GM12874 (cell line): ENCODE results near the gene KCTD5.

ENCODE experiments used
- TF ChIP-seq, protein P1 (sequence below): IDR thresholded peaks from 2 replicates; pipeline ENCODE4 v1.5.1; 2011; ENCODE audit warnings: low read depth, mild to moderate bottlenecking, control low read depth, low read length, moderate library complexity; ENCODE audit not compliant: insufficient read depth

Gene KCTD5

DNA sequence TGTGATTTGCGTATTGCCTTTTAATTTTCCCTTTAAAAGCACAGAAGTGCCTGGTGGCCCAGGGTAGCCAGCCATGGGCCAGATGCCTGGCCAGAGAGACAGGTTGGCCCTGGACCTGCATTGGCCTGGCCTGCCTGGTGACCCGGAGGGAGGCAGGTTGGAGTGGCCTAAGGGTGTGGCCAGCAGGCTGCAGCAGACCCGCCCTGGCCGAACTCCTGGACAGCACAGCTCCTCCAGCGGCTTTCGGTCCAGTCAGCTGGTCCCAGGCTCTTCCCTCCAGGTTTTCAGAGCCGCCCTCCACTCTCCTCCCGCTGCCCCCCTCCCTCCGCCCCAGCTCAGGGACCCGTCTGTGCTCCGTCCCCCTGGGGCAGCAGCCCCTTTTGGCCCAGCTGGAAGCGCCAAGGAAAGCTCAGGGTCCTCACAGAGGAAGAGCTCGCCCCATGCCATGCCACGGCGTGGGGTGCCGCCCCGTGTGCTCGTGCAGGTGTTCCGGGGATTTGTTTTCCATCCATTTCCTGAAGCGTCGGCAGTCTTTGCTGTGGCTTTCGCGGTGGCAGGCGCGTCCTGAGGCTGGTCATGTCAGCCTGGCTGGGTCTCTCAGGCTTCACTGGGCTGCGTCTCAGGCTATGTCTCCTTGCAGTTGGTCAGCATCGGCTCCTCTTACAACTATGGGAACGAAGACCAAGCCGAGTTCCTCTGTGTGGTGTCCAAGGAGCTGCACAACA lies 19.6 kb downstream of the KCTD5 start:
- TF ChIP-seq, protein P1, sequence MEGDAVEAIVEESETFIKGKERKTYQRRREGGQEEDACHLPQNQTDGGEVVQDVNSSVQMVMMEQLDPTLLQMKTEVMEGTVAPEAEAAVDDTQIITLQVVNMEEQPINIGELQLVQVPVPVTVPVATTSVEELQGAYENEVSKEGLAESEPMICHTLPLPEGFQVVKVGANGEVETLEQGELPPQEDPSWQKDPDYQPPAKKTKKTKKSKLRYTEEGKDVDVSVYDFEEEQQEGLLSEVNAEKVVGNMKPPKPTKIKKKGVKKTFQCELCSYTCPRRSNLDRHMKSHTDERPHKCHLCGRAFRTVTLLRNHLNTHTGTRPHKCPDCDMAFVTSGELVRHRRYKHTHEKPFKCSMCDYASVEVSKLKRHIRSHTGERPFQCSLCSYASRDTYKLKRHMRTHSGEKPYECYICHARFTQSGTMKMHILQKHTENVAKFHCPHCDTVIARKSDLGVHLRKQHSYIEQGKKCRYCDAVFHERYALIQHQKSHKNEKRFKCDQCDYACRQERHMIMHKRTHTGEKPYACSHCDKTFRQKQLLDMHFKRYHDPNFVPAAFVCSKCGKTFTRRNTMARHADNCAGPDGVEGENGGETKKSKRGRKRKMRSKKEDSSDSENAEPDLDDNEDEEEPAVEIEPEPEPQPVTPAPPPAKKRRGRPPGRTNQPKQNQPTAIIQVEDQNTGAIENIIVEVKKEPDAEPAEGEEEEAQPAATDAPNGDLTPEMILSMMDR = no peak

DNA sequence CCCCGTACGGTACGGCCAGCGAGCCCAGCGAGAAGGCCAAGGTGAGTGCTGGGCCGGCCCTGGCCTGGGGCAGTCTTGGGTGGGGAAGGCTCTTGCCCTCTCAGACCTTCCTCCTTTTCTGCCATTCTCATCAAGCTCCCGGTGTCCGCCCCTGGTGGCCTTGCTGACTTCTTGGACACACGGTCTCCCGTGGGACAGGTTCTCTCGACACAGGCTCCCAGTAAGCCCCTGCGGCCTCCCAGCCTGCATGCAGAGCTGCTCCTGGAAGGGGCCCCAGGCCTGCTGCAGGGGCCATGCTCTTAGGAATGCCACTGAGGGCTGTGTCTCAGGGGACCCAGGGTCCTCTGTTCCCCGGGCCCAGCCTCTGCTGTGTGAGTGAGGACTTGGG lies 20.1 kb downstream of the KCTD5 start:
- TF ChIP-seq, protein P1 = no peak

DNA sequence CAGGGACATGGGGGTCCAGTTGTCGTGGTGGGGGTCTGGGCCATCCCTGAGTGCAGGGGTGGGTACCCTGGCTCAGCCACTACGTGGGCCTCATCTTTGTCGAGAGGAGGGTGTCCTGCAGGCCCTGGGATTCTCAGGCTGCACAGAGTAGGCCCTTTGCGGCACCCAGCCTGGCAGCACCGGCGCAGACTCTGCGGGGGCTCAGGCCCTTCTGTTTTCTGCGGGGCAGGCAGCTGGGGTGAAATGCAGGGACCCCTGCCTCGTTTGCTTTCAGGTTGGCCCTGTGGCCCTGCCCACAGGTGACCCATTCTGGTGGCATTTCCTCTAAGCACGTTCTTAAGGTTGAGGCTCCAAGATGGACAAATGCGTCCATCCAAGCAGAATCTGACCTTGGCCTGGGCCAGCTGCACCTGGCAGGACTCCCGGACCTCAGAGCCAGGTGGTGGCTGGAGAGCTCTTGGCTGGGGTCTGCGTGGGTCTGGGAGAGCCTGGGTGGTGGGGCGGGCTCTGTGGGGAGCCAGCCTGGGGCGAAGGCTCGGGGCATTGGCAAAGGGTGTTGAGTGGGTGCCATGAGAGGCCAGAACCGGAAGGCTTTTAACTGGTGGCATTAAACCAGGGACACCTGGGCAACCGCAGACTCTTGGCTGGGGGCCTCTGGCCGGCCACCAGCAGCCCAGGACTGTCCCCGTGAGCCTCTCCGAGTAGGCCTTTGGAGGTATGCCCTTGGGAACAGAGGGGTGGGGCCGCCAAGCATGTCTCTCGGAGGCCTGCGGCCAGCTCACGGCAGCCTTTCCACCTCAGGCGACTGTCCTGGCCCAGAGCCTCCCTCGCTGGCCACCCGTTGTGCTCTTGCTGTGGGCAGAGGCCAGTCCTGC lies 20.8 kb downstream of the KCTD5 start:
- TF ChIP-seq, protein P1 = no peak

DNA sequence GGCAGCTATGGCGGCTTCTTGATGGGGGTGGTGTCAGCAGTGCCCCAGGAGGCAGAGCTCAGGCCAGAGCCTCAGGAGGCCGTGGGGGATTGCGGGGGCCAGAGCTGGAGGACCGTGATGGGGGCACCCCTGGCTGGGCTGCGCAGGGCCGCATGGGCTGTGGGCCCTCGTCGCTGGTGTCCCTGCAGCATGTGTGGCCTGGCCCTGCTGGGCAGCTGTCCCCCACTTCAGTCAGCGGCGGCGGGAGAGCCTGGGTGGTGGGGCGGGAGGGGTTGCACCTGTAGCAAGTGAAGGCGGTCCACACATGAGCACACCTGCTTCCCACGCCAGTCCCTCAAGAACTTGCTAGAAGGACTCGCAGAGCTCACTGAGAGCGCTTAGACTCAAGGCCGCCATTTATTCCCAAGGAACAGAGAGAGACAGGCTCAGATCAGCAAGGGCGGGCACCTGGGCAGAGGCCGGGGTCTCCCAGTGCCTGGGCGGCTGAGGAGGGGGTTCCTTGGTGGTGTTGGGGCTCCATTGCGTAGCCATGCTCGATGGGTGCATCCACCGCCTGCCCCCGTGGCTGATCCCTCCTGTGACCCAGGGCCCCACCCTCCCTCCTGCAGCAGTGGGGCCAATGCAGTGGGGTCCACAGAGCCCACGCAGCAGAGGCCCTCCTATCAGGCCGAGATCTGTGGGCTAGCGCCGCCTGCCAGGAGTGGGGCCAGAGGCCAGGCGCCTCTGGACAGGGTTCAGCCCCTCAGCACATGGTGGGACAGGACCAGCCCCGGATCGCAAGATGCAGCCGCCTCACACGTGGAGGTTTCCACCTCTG lies 22.1 kb downstream of the KCTD5 start:
- TF ChIP-seq, protein P1 = no peak

DNA sequence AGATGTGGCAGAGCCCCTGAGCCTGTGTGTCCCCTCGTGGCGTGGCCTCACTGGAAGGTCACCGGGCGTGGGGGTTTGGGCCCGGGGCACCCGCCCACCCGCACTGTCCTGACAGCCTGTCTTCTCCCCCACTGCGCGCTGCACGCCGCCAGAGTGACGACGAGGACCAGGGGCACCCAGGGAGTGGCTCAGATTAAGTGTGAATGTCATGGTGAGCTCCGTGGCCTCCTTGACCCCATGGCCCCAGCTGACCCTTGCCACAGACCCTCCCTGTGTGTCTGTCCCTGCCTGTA lies 22.6 kb downstream of the KCTD5 start:
- TF ChIP-seq, protein P1 = no peak

DNA sequence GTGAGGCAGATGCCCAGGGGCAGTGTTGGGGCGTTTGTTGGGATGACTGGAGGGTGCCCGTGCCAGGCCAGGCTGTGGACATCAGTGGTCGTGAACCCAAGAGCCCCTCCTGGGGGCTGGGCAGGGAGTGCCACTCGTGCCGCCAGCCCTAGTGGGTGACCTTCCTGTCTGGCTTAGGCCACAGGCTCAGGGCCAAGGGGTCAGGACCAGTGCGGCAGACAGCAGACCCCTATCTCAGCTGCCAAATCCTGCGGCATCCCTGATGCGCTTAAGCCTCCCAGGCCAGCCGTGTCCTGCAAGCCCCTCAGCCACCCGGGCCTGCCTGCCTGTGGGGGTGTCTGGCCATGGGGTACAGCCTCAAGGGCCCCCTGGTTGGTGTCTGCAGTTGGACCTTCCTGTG lies 23.0 kb downstream of the KCTD5 start:
- TF ChIP-seq, protein P1 = no peak

DNA sequence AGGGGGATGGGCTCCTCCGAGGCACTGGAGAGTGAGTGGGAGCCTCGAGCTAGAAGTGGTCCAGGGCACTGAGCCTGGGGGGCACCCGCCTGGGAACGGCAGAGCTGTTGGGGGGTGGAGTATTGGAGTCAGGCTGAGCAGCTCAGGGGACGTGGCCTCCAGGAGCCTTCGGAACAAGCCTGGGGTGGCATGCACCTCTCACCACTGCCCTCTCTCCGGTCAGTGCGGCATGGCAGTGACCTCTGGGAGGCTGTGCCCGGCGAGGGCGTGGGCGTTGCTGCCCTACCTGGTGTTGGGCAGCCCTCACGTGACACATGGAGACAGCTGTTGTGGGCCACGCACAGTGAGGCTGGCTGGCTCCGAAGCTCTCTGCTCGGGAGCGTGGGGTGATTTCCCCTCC lies 23.8 kb downstream of the KCTD5 start:
- TF ChIP-seq, protein P1 = no peak
